ENCODE measurements around the gene TMEM163. TPM values are rescaled to one million over a fixed set of nuclear protein-coding genes. Genes with fewer than 3 reads are reported as not detected.

Gene TMEM163
- total and polyA plus RNA-seq, 2 of the 13 experiments (the other 11 are each of a cell fraction or from before 2014, with no cell fraction given): 0.05 TPM; not detected in 1

- TF ChIP-seq ZNF709 (CRISPR knock-in tag; IDR thresholded peaks at IDR 0.05): peak; percentile 42; the same call in 1 of the 2 replicates
- TF ChIP-seq ZNF816 (CRISPR knock-in tag; IDR thresholded peaks at IDR 0.05; ENCODE audit: borderline replicate concordance): peak; percentile 47; the same call in 1 of the 2 replicates
- TF ChIP-seq ZNF337 (CRISPR knock-in tag; IDR thresholded peaks at IDR 0.05; ENCODE audit: borderline replicate concordance, low read depth): no peak
- TF ChIP-seq CCAR2 (optimal IDR thresholded peaks at IDR 0.05; ENCODE audit: low read depth, low read length): no peak
- no peak for TF ChIP-seq ZNF33B (CRISPR knock-in tag; IDR thresholded peaks at IDR 0.05)
- TF ChIP-seq SETDB1 (CRISPR knock-in tag; IDR thresholded peaks at IDR 0.05; ENCODE audit: borderline replicate concordance): no peak
- peak; percentile 96 for TF ChIP-seq NCOA2 (CRISPR knock-in tag; IDR thresholded peaks at IDR 0.05)
- peak; percentile 69; the same call in 1 of the 2 replicates for TF ChIP-seq CEBPB (IDR thresholded peaks at IDR 0.05; ENCODE audit: borderline replicate concordance, low read depth, low read length)
- TF ChIP-seq, protein P1, sequence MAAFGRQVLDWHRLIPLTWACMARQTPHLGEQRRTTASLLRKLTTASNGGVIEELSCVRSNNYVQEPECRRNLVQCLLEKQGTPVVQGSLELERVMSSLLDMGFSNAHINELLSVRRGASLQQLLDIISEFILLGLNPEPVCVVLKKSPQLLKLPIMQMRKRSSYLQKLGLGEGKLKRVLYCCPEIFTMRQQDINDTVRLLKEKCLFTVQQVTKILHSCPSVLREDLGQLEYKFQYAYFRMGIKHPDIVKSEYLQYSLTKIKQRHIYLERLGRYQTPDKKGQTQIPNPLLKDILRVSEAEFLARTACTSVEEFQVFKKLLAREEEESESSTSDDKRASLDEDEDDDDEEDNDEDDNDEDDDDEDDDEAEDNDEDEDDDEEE (CRISPR knock-in tag; IDR thresholded peaks at IDR 0.05): no peak
- no peak for TF ChIP-seq DDIT3 (CRISPR knock-in tag; IDR thresholded peaks at IDR 0.05)
- no peak for TF ChIP-seq EEA1 (CRISPR knock-in tag; IDR thresholded peaks at IDR 0.05; ENCODE audit: borderline replicate concordance)
- TF ChIP-seq FOXM1 (CRISPR knock-in tag; IDR thresholded peaks at IDR 0.05): no peak
- peak; percentile 96 for TF ChIP-seq PHF21A (CRISPR knock-in tag; IDR thresholded peaks at IDR 0.05)
- no peak for TF ChIP-seq RBM39 (IDR thresholded peaks at IDR 0.05; ENCODE audit: low read depth, low read length, poor library complexity, severe bottlenecking)
- peak; percentile 100 for TF ChIP-seq ONECUT2 (CRISPR knock-in tag; IDR thresholded peaks at IDR 0.05)
- TF ChIP-seq, protein P2, sequence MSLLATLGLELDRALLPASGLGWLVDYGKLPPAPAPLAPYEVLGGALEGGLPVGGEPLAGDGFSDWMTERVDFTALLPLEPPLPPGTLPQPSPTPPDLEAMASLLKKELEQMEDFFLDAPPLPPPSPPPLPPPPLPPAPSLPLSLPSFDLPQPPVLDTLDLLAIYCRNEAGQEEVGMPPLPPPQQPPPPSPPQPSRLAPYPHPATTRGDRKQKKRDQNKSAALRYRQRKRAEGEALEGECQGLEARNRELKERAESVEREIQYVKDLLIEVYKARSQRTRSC (CRISPR knock-in tag; IDR thresholded peaks at IDR 0.05; ENCODE audit: low read depth): no peak
- TF ChIP-seq ZNF567 (CRISPR knock-in tag; IDR thresholded peaks at IDR 0.05; ENCODE audit: borderline replicate concordance): no peak
- no peak; the same call in none of the 2 replicates for TF ChIP-seq UBTF (CRISPR knock-in tag; IDR thresholded peaks at IDR 0.05)
- TF ChIP-seq ZBTB20 (CRISPR knock-in tag; IDR thresholded peaks at IDR 0.05; ENCODE audit: borderline replicate concordance, low read depth): peak; percentile 72; the same call in 1 of the 2 replicates
- TF ChIP-seq ZXDC (CRISPR knock-in tag; IDR thresholded peaks at IDR 0.05): no peak
- TF ChIP-seq ZNF768 (CRISPR knock-in tag; IDR thresholded peaks at IDR 0.05): no peak
- no peak for TF ChIP-seq ZBTB21 (CRISPR knock-in tag; IDR thresholded peaks at IDR 0.05)
- peak; percentile 93 for TF ChIP-seq TGIF2 (CRISPR knock-in tag; IDR thresholded peaks at IDR 0.05)
- peak; percentile 47; the same call in 1 of the 2 replicates for TF ChIP-seq RBFOX2 (IDR thresholded peaks at IDR 0.05; ENCODE audit: low read depth, low read length)
- TF ChIP-seq ERF (CRISPR knock-in tag; IDR thresholded peaks at IDR 0.05): peak; percentile 92
These were observed 286.3 kb downstream of the TMEM163 start (continued) for GRCh38 chr2:134432435-134432883.

Data from HepG2 (cell line).